Thymus (tissue), 11 donors: ENCODE measurements around the gene DNPEP. TPM values are rescaled to one million over a fixed set of nuclear protein-coding genes. Genes with fewer than 3 reads are reported as not detected.

Source experiments
- DNase-seq, 9 donors: peaks; one replicate each; pipeline ENCODE4 v3.0.0-alpha.2; 2013; ENCODE audit warnings: low spot score in 9 of 9, low read depth in 6 of 9, missing footprints in 1 of 9
- H3K27ac ChIP-seq, 2 donors: one replicate each; pipeline ENCODE4 v1.5.1; 2013; ENCODE audit warnings: control low read depth in 1 of 2, low read depth in 1 of 2, low read length in 1 of 2, mild to moderate bottlenecking in 1 of 2, moderate library complexity in 1 of 2
- H3K27me3 ChIP-seq, 2 donors: one replicate each; pipeline ENCODE4 v1.5.1; 2013; ENCODE audit warnings: low read length in 1 of 2; ENCODE audit not compliant: control insufficient read depth in 2 of 2, insufficient read depth in 1 of 2
- H3K36me3 ChIP-seq, 2 donors: one replicate each; pipeline ENCODE4 v1.5.1; 2013; ENCODE audit warnings: low read length in 1 of 2, mild to moderate bottlenecking in 1 of 2, moderate library complexity in 1 of 2; ENCODE audit not compliant: control insufficient read depth in 2 of 2, insufficient read depth in 2 of 2
- H3K4me1 ChIP-seq, 2 donors: one replicate each; pipeline ENCODE4 v1.5.1; 2013; ENCODE audit warnings: low read length in 2 of 2; ENCODE audit not compliant: control insufficient read depth in 2 of 2, insufficient read depth in 2 of 2
- H3K4me3 ChIP-seq, 2 donors: one replicate each; pipeline ENCODE4 v1.5.1; 2013; ENCODE audit warnings: low read length in 2 of 2, control low read depth in 1 of 2, mild to moderate bottlenecking in 1 of 2
- H3K9me3 ChIP-seq, 2 donors: one replicate each; pipeline ENCODE4 v1.5.1; 2013; ENCODE audit warnings: low read length in 1 of 2, mild to moderate bottlenecking in 1 of 2; ENCODE audit not compliant: control insufficient read depth in 2 of 2, insufficient read depth in 1 of 2
- WGBS: extraction: QIAGEN DNeasy Blood & Tissue Kit; methylation state at CpG from one replicate; pipeline ENCODE4 v1.1.7; 2013; 5-methylcytosine and 5-hydroxymethylcytosine counted together
- polyA plus RNA-seq: library from polyadenylated mRNA; stranded (reverse); fragments of 200-250 nt; gene quantifications from one replicate; pipeline ENCODE4 v1.2.3, GENCODE V29; 2013
- total RNA-seq: library from RNA; stranded (reverse); fragments of 120-200 nt; gene quantifications from one replicate; pipeline ENCODE4 v1.2.4, GENCODE V29; 2013
- donor health status: healthy.

DNPEP gene
- total and polyA plus RNA-seq, 2 donors: 33.6 to 105 TPM

GRCh38 chr2:219344751-219345430, 42.8 kb downstream of the DNPEP start:
- H3K27me3 ChIP-seq: peaks cover 0 to 11% of the 10 kb centered on the region in 2 donors
- no peaks in the 10 kb centered on the region for H3K9me3 ChIP-seq
- H3K36me3 ChIP-seq: no peaks in the 10 kb centered on the region
- H3K27ac ChIP-seq: no peak overlapping the region
- no peaks in the 10 kb centered on the region for H3K4me1 ChIP-seq
- 55% methylated on average over 6 of the region's 6 CpGs for WGBS
- no peak for DNase-seq
- H3K4me3 ChIP-seq: no peak overlapping the region

DNA sequence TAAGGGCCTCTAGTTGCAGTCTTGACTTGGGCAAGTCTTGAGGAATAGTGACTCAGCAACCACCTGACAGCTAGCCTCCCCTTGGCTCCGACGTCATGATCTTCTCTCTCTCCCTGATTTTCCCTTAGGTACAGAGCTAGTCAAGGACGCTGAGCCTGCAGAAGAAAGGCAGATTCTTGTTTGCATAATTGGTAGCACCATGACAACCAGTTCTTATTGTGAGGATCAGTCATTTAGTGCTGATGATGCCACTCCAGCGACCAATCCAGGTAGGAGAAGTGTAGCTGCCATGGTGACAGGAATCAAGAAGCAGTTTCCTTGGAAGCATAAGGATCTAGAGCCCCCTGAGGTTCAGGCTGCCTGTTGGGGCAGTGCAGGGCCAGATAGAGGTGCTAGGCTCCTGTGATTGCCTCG, 52.3 kb downstream of the DNPEP start:
- WGBS: 34% methylated on average over 5 of the region's 5 CpGs
- H3K4me3 ChIP-seq: no peak overlapping the region
- peaks cover 22 to 44% of the 10 kb centered on the region in 2 donors for H3K27me3 ChIP-seq
- no peaks in the 10 kb centered on the region for H3K36me3 ChIP-seq
- peaks cover 1 to 10% of the 10 kb centered on the region in 2 donors for H3K9me3 ChIP-seq
- no peak for DNase-seq
- H3K27ac ChIP-seq: no peak overlapping the region
- no peaks in the 10 kb centered on the region for H3K4me1 ChIP-seq

- no peaks in the 10 kb centered on the region for H3K4me1 ChIP-seq
- no peaks in the 10 kb centered on the region for H3K36me3 ChIP-seq
- H3K27ac ChIP-seq: no peak overlapping the region
- WGBS: 74% methylated on average over 2 of the region's 2 CpGs
- H3K9me3 ChIP-seq: peaks cover 1 to 10% of the 10 kb centered on the region in 2 donors
- no peak overlapping the region for H3K4me3 ChIP-seq
- no peak for DNase-seq
- peaks cover 22 to 49% of the 10 kb centered on the region in 2 donors for H3K27me3 ChIP-seq
Measured at GRCh38 chr2:219334076-219334475, 53.6 kb downstream of the DNPEP start.

GRCh38 chr2:219332542-219332941, 55.2 kb downstream of the DNPEP start, which contains the start of gene RESP18:
TSS of gene RESP18 (minus strand) at chr2:219332744.
- Histone ChIP-seq H3K27me3 (peaks cover 22 to 59% of the 10 kb centered on the region in 2 donors), H3K4me3 (no peak within 1 kb of the TSS), H3K36me3 (no peaks in the 10 kb centered on the region), H3K9me3 (peaks cover 1 to 10% of the 10 kb centered on the region in 2 donors), H3K27ac (no peak within 1 kb of the TSS), H3K4me1 (no peaks in the 10 kb centered on the region)
- no peak for DNase-seq
- WGBS: 18% methylated on average over 24 of the region's 24 CpGs

DNA sequence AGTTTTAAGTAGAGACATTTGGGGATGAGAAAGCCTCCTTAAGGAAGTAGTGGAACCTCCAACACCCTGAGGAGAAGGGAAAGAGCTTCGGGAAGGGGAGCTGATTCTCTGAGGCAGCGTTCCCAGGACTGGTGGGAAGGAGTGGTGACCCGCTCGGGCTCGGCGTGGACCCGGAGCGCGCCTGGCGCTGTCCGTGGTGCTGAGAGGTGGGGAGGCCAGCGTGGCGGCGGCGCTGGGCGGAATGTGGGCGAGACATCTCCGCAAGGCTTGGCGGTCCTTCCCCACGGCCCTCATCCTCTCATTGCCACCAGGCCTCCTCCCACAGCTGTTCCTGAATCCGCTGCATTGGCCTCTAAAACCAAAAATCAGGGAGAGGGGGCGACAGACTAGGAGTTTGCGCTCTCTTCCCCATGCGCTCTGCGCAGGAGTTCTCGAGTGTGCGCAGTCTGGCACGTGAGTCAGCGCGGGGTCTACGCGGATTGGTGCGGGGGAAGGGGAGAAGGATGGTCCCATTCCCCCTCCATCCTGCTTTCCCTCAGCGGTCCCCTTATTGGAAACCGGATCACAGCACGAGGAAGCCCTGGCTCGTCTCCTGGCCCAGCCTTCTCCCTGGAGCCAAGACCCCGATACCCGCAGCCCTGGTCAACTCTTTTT, 56.0 kb downstream of the DNPEP start:
- peaks cover 22 to 65% of the 10 kb centered on the region in 2 donors for H3K27me3 ChIP-seq
- no peaks in the 10 kb centered on the region for H3K4me1 ChIP-seq
- H3K9me3 ChIP-seq: peaks cover 1 to 10% of the 10 kb centered on the region in 2 donors
- H3K27ac ChIP-seq: no peak overlapping the region
- no peak overlapping the region for H3K4me3 ChIP-seq
- no peaks in the 10 kb centered on the region for H3K36me3 ChIP-seq
- WGBS: 19% methylated on average over 39 of the region's 39 CpGs
- peak in 3 of 9 donors; percentile 18 to 43 (median 42) for DNase-seq

DNA sequence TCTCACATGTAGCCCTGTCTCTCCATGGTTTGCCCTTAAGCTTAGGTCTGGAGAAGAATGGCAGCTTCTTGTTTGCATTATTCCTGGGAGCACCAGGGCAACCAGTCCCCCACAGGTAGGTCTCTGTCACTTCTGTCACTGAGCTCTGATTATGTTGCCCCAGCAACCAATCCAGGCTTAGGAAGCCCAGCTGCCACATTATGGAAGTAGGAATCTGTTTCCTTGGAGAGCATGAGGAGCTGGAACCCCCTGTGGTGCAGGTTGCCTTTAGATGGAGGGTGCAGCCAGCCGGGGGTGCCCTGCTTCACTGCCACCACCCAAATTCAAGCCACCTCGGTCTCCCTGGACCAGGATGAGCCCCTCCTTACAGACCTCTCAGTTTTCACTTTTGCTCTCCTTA, 60.0 kb downstream of the DNPEP start:
- no peaks in the 10 kb centered on the region for H3K4me1 ChIP-seq
- no peaks in the 10 kb centered on the region for H3K36me3 ChIP-seq
- peaks cover 15 to 53% of the 10 kb centered on the region in 2 donors for H3K27me3 ChIP-seq
- peaks cover 1 to 7% of the 10 kb centered on the region in 2 donors for H3K9me3 ChIP-seq
- WGBS: 71% methylated on average over 2 of the region's 2 CpGs
- H3K4me3 ChIP-seq: no peak overlapping the region
- no peak overlapping the region for H3K27ac ChIP-seq
- no peak for DNase-seq

DNA sequence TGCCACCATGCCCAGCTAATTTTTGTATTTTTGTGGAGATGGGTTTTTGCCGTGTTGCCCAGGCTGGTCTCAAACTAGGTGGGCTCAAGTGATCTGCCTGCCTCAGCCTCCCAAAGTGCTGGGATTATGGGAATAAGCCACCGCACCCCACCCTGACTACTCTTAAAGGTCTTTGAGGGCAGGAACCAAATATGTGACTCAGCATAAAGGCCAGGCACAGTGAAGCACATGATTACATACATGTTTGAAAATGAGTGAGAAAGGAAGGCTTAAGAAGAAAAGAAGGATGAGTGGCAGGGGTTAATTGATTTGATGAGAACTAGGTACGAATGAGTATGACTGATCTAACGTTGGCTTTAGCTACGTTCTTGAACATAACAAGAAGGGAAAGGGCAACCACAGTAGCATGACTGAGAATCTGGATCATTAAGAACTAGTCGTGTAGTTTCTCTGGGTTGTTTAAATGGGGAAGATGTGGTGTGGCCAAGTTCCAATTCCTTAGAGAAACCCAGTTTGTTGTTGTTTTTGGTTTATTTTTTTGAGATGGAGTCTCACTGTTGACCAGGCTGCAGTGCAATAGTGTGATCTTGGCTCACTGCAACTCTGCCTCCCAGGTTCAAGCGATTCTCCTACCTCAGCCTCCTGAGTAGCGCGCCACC, 61.9 kb downstream of the DNPEP start:
- no peaks in the 10 kb centered on the region for H3K36me3 ChIP-seq
- H3K9me3 ChIP-seq: no peaks in the 10 kb centered on the region
- H3K4me1 ChIP-seq: peaks cover 0 to 7% of the 10 kb centered on the region in 2 donors
- no peak overlapping the region for H3K4me3 ChIP-seq
- no peak overlapping the region for H3K27ac ChIP-seq
- DNase-seq: no peak
- 59% methylated on average over 9 of the region's 9 CpGs for WGBS
- peaks cover 0 to 41% of the 10 kb centered on the region in 2 donors for H3K27me3 ChIP-seq

GRCh38 chr2:219325136-219325535, 62.6 kb downstream of the DNPEP start:
- Histone ChIP-seq H3K27ac (no peak overlapping the region), H3K36me3 (no peaks in the 10 kb centered on the region), H3K4me1 (peaks cover 0 to 9% of the 10 kb centered on the region in 2 donors), H3K4me3 (no peak overlapping the region), H3K9me3 (no peaks in the 10 kb centered on the region), H3K27me3 (peaks cover 0 to 37% of the 10 kb centered on the region in 2 donors)
- 94% methylated on average over 4 of the region's 4 CpGs for WGBS
- DNase-seq: no peak

- Histone ChIP-seq H3K9me3 (no peaks in the 10 kb centered on the region), H3K36me3 (no peaks in the 10 kb centered on the region), H3K4me1 (peaks cover 0 to 9% of the 10 kb centered on the region in 2 donors), H3K27ac (no peak overlapping the region), H3K27me3 (peaks cover 0 to 27% of the 10 kb centered on the region in 2 donors), H3K4me3 (no peak overlapping the region)
- WGBS: 70% methylated on average over 4 of the region's 4 CpGs
- DNase-seq: no peak
Measured at GRCh38 chr2:219323434-219323833, 64.3 kb downstream of the DNPEP start.
